Aorta (tissue), 5 donors: ENCODE data around the gene LMX1B. TPM values are rescaled to one million over a fixed set of nuclear protein-coding genes. Genes with fewer than 3 reads are reported as not detected.

ENCODE experiments used
- ATAC-seq: fragments of 200-7000 bp; cut with Tn5 transposase; one replicate; pipeline ENCODE4 v1.9.1; 2022; ENCODE audit warnings: moderate library complexity; ENCODE audit not compliant: low FRiP score
- DNase-seq, 2 donors: peaks; one replicate each; pipeline ENCODE4 v3.0.0-alpha.2; 2020
- H3K27ac ChIP-seq, 2 donors: one replicate each; pipeline ENCODE4 v1.5.1; 2013; ENCODE audit warnings: low read length in 2 of 2, mild to moderate bottlenecking in 2 of 2, moderate library complexity in 2 of 2, control low read depth in 1 of 2, inconsistent platforms in 1 of 2, low read depth in 1 of 2
- H3K27me3 ChIP-seq, 2 donors: one replicate each; pipeline ENCODE4 v1.6.1; 2013; ENCODE audit warnings: control low read depth in 1 of 2, low read length in 1 of 2, mild to moderate bottlenecking in 1 of 2, moderate library complexity in 1 of 2; ENCODE audit not compliant: insufficient read depth in 2 of 2, control insufficient read depth in 1 of 2
- H3K36me3 ChIP-seq, 2 donors: one replicate each; pipeline ENCODE4 v1.6.1; 2013; ENCODE audit warnings: control low read depth in 1 of 2, low read length in 1 of 2, mild to moderate bottlenecking in 1 of 2; ENCODE audit not compliant: insufficient read depth in 2 of 2, control insufficient read depth in 1 of 2
- H3K4me1 ChIP-seq, 2 donors: one replicate each; pipeline ENCODE4 v1.6.1; 2013; ENCODE audit warnings: low read length in 2 of 2, control low read depth in 1 of 2, mild to moderate bottlenecking in 1 of 2, moderate library complexity in 1 of 2; ENCODE audit not compliant: insufficient read depth in 2 of 2, control insufficient read depth in 1 of 2
- H3K4me3 ChIP-seq, 2 donors: one replicate each; pipeline ENCODE4 v1.5.1; 2013; ENCODE audit warnings: low read length in 2 of 2, control low read depth in 1 of 2, mild to moderate bottlenecking in 1 of 2
- H3K9me3 ChIP-seq: one replicate; pipeline ENCODE4 v1.6.1; 2013; ENCODE audit warnings: mild to moderate bottlenecking, low read length; ENCODE audit not compliant: control insufficient read depth
- WGBS, 2 donors: extraction: QIAGEN DNeasy Blood & Tissue Kit; methylation state at CpG; one replicate each; pipeline ENCODE4 v1.1.7; 2013; 5-methylcytosine and 5-hydroxymethylcytosine counted together
- intact Hi-C, 2 donors: fragments of 100-400 bp; cut with DNase I; formaldehyde crosslinking; loops; one replicate each; pipeline versions ENCODE4 v1.14.2 to v1.15.0; 2022
- polyA plus RNA-seq, 2 donors: library from polyadenylated mRNA; stranded (reverse); fragments of 200-250 nt; gene quantifications; one replicate each; pipeline ENCODE4 v1.2.3, GENCODE V29; 2013
- total RNA-seq, 2 donors: library from RNA; stranded (reverse); fragmentation: NEBNext Ultra II Directional; extraction: Animal tissue kit (Norgen Biotek cat#: 25700); gene quantifications; one replicate each; pipeline ENCODE4 v1.2.1, GENCODE V29; 2021
- donor health status: healthy with polysubstance abuse.
- donor health status: Bipolar disorder and iron deficiency.
- donor health status: DM: no; HTN: no; CAD: no.
- donor health status: DM: no; HTN: no; CAD: no.
- donor health status: DM: yes; HTN: yes; CAD: no.

LMX1B gene
- total and polyA plus RNA-seq, 4 donors: 0.32 to 1.6 TPM; not detected in 2

- H3K4me3 ChIP-seq: no peak overlapping the region
- intact Hi-C loops: no loop called here
- 60% methylated on average over 13 of the region's 13 CpGs for WGBS, 2 donors
- no peak overlapping the region for H3K27ac ChIP-seq
- no peaks in the 10 kb centered on the region for H3K4me1 ChIP-seq
- no peaks in the 10 kb centered on the region for H3K36me3 ChIP-seq
- ATAC-seq (no peak), DNase-seq (no peak)
- H3K9me3 ChIP-seq: no peaks in the 10 kb centered on the region
- H3K27me3 ChIP-seq: no peaks in the 10 kb centered on the region
Measured at GRCh38 chr9:126673689-126674364, 60.1 kb downstream of the LMX1B start.

DNA sequence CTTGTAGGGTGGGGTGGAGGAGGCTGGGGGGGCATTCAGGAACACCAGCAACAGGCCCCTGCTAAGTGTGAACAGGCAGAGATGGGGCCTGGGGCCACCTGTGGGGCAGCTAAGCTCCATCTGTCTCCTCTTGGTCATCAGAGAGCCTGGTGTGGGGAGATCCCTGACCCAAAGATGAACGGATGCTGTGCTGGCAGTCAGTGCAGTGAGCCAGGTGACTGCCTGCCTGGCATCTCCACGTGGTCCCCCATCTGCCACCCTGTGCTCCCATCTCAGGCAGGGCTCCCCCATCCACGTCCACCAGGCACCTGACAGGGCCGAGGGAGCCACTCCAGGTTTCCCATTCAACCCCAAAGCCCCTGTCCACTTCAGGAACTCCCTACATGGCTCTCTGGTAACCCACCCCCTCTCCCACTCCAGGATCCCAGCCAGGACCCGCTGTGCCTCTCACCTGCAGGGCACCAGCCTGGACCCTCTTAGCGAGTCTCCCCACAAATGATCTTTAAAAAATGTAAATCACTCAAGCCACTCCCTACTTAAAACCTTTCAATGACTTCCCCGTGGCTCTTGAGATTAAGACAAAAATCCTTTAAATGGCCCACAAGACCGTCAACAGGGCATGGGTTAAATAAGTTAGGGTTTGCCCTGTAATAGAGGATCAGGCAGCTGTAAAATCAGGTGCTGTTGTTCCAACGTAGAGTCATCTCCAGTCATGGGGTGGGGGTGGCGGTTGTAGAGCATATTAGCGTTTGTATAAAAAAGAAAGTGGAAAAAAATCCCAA lies 60.8 kb downstream of the LMX1B start:
- H3K27me3 ChIP-seq: no peaks in the 10 kb centered on the region
- WGBS, 2 donors: 75 to 79% methylated on average over 11 of the region's 11 CpGs
- no peak overlapping the region for H3K27ac ChIP-seq
- no peaks in the 10 kb centered on the region for H3K36me3 ChIP-seq
- intact Hi-C loops: no loop called here
- no peaks in the 10 kb centered on the region for H3K9me3 ChIP-seq
- H3K4me1 ChIP-seq: no peaks in the 10 kb centered on the region
- DNase-seq (no peak), ATAC-seq (no peak)
- H3K4me3 ChIP-seq: no peak overlapping the region

DNA sequence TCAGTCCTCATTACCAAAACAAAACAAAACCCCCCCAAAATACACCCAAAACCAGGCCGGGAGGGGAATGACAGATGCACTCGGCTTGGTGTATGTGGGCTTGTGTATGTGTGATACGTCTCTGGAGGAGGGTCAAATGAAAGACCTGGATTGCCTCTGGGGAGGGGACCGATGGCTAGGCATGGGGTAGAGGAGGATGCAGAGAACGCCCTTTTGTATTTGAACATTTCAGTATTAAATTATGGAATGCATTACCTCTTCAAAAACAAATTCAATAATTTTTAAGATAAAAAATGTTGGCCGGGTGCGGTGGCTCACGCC lies 61.4 kb downstream of the LMX1B start:
- DNase-seq (no peak), ATAC-seq (no peak)
- H3K27me3 ChIP-seq: no peaks in the 10 kb centered on the region
- H3K4me3 ChIP-seq: no peak overlapping the region
- no peaks in the 10 kb centered on the region for H3K36me3 ChIP-seq
- WGBS, 2 donors: 76 to 77% methylated on average over 8 of the region's 8 CpGs
- H3K27ac ChIP-seq: no peak overlapping the region
- no peaks in the 10 kb centered on the region for H3K9me3 ChIP-seq
- intact Hi-C loops: no loop called here
- no peaks in the 10 kb centered on the region for H3K4me1 ChIP-seq

GRCh38 chr9:126676102-126676684 lies 62.5 kb downstream of the LMX1B start:
- intact Hi-C loops: no loop called here
- H3K27ac ChIP-seq: no peak overlapping the region
- H3K27me3 ChIP-seq: no peaks in the 10 kb centered on the region
- WGBS, 2 donors: 15 to 19% methylated on average over 11 of the region's 11 CpGs
- no peaks in the 10 kb centered on the region for H3K9me3 ChIP-seq
- H3K4me3 ChIP-seq: no peak overlapping the region
- H3K36me3 ChIP-seq: no peaks in the 10 kb centered on the region
- ATAC-seq (no peak), DNase-seq (no peak)
- no peaks in the 10 kb centered on the region for H3K4me1 ChIP-seq

DNA sequence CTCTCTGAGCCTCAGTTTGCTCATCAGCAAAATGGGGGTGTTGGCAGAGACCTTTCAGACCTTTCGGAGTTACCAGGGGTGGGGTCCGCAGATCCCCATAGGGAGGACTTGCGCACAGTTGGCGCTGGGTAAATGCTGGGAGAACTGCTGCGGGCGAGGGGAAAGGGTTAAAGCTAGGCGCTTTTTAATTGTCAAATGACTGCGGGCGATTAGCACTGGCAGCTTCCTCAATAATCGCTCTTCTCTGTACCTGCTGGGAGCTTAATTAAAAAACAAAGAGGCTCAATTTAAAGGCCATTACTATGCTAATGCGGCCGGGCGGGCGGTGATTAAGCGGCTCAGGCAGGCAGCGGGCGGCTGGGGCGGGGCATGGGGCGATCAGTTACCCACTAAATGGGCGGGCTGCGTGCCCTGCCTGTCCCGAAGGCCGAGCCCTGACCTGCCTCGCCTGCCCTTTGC lies 63.0 kb downstream of the LMX1B start:
- Histone ChIP-seq H3K4me1 (no peaks in the 10 kb centered on the region), H3K4me3 (no peak overlapping the region), H3K27ac (no peak overlapping the region), H3K27me3 (no peaks in the 10 kb centered on the region), H3K9me3 (no peaks in the 10 kb centered on the region), H3K36me3 (no peaks in the 10 kb centered on the region)
- intact Hi-C loops: no loop called here
- no peak for ATAC-seq
- no peak for DNase-seq
- WGBS, 2 donors: 6 to 9% methylated on average over 24 of the region's 24 CpGs

DNA sequence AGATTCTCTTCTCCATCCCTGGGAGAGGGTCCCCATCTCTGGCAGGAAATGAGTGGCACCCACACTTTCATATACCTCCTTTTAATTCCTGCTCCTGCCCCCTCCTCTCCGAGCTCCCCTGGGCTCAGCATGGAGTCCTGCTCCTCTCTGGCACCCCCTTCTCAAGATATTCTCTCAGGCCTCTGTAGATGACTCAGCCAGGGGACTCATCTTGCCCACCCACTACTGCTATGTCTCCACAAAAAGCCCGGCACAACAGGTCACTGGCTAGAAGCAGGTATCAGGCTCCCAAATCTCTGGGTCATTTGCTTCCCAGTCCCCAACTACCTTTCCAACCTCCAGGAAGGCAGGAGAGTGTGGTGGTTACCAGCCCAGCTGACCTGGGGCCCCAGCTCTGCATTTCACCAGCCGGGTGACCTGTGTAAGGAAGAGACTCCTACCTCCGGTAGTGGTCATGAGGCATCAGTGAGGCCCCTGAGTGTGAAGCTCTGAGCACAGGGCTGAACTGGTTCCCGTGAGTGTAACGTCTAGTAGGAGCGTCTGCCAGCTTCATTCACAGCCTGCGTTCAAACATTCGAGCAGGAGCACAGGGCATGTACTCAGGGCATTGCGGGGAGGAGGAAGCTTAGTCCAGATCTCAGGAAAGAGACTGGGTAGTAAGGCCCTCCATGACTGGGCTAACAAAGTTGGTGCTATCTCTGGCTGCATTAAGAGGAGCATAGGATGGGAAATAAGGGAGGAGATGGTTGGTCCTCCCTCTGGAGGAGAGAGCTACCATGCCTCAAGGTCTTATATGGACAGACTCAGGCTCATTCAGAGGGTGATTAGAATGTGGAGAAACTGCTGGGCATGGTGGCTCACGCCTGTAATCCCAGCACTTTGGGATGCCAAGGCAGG lies 63.7 kb downstream of the LMX1B start:
- no peak overlapping the region for H3K27ac ChIP-seq

GRCh38 chr9:126678989-126679388 lies 65.3 kb downstream of the LMX1B start:
- Histone ChIP-seq H3K27ac (no peak overlapping the region), H3K36me3 (no peaks in the 10 kb centered on the region), H3K4me3 (no peak overlapping the region), H3K9me3 (no peaks in the 10 kb centered on the region), H3K4me1 (no peaks in the 10 kb centered on the region), H3K27me3 (no peaks in the 10 kb centered on the region)
- ATAC-seq (no peak), DNase-seq (no peak)
- WGBS, 2 donors: 75 to 87% methylated on average over 4 of the region's 4 CpGs
- intact Hi-C loops: no loop called here

More for the DNA sequence above, 63.7 kb downstream of the LMX1B start:
- Histone ChIP-seq H3K36me3 (no peaks in the 10 kb centered on the region), H3K4me3 (no peak overlapping the region), H3K9me3 (no peaks in the 10 kb centered on the region), H3K27me3 (no peaks in the 10 kb centered on the region), H3K4me1 (no peaks in the 10 kb centered on the region)
- ATAC-seq: no peak
- no peak for DNase-seq
- intact Hi-C loops: no loop called here
- WGBS, 2 donors: 30 to 33% methylated on average over 11 of the region's 11 CpGs

DNA sequence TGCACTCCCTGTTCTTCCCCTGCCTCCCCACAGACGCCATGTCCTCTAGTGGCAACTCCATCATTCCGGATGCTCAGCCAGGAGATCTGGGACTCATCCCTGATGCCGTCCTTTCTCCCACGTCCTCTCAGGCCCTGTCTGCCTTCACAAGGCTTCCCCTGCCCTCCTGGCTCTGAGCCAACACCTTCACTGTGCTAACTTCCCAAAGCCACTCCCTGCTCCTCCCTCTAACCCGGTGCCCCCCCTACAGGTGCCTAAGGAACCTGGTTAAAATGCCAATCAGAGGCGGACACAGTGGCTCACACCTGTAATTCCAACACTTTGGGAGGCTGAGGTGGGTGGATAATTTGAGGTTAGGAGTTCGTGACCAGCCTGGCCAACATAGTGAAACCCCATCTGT lies 67.6 kb downstream of the LMX1B start:
- Histone ChIP-seq H3K27me3 (no peaks in the 10 kb centered on the region), H3K9me3 (no peaks in the 10 kb centered on the region), H3K4me1 (no peaks in the 10 kb centered on the region), H3K36me3 (no peaks in the 10 kb centered on the region), H3K4me3 (no peak overlapping the region), H3K27ac (no peak overlapping the region)
- no peak for ATAC-seq
- DNase-seq: no peak
- WGBS, 2 donors: 68 to 76% methylated on average over 7 of the region's 7 CpGs
- intact Hi-C loops: no loop called here
